ENCODE results near the gene SOS2. TPM values are rescaled to one million over a fixed set of nuclear protein-coding genes. Genes with fewer than 3 reads are reported as not detected.

SOS2 gene
- 9.7 TPM for total RNA-seq

DNA sequence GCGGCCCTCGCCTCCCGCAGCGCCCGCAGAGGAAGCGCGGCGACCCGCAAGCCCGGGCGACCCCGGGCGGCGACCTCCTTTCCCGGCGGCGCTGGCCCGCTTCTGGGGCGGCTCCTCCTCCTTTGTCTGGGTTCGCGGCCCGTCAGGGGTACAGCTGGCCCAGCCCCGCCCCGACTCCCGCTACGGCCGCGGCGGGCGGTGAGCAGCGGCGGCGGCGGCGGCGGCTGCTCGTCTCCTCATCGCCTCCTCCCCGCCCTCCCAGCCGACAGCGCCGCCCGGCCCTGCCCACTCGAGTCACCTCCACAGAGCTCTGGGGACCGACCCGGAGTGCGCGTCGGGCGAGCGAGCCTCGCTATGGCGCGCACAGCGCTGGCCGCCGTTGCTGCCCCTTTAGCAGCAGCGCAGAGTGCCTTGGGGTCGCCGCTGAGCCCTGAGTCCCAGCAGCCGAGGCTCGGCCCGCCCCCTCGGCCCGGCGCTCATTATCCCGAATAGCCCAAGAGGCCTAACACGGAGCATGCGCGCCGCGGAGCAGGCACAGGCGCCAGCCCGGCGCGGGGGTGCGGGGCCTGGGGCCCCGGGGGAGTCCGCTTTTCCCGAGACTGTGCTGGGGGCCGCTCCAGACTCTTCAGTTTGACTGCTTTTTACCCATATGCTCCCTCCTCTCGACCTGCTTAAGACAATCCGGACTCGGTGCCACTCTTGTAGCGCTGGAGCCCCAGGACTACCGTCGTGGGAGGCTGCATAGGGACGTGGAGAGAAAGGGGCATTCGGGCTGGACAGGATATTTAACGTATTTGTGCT, at the start of gene SOS2:
Gene SOS2 (minus strand): TSS at position 104 of the 801 bp plus-strand sequence. CDS start 295 bp downstream, outside the sequence.
- DNase-seq (ENCODE audit: low read depth in 2 of 3, low spot score in 2 of 3): peak; percentile 66 to 90 (median 87)

- DNase-seq (ENCODE audit: low read depth in 2 of 3, low spot score in 2 of 3): no peak
Measured at GRCh38 chr14:50272498-50272897, 41.1 kb upstream of the SOS2 start.

DNA sequence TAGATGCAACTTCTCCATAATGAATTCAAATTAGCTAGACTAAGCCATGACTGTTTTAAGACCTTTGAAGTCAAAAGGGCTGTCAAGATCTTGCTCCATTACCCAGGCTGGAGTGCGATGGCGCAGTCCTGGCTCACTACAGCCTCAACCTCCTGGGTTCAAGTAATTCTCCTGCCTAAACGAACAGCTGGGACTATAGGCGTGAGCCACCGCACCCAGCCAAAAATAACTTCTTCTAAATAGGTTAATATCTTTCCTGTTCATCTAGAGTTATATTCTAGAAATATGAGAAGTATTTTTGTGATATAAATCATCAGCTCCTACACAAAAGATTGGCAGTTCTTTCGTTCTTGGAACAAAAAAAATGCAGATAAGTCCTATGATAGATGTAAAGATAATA, 39.6 kb upstream of the SOS2 start:
- no peak for DNase-seq (ENCODE audit: low read depth in 2 of 3, low spot score in 2 of 3)

GRCh38 chr14:50265029-50265428, 33.7 kb upstream of the SOS2 start:
- DNase-seq (ENCODE audit: low read depth in 2 of 3, low spot score in 2 of 3): no peak

- no peak for DNase-seq (ENCODE audit: low read depth in 2 of 3, low spot score in 2 of 3)
Measured at GRCh38 chr14:50263321-50263720, 31.9 kb upstream of the SOS2 start.

- DNase-seq (ENCODE audit: low read depth in 2 of 3, low spot score in 2 of 3): no peak
Measured at GRCh38 chr14:50262865-50263264, 31.5 kb upstream of the SOS2 start.

- peak in 2 of 3 donors; percentile 42 to 75 for DNase-seq (ENCODE audit: low read depth in 2 of 3, low spot score in 2 of 3)
Measured at GRCh38 chr14:50260511-50260910, 29.1 kb upstream of the SOS2 start.

DNA sequence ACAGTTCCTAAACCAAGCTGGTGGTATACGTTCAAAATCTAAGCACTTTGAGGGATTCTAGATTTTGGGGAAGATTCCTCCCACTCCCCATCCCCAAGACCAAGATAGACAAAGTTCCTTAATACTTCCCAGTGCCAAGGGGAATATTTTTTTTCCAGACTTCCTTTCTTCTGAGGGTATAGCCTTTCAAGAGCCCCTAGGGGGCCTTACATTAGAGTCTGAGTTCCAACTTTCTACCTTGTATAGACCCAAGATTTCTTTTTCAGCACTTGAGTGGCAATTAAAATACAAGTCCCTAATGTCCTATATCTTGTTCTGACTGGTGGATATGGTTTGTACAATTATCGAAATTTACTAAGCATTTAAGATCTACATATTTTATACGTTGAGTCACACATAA, 28.7 kb upstream of the SOS2 start:
- no peak for DNase-seq (ENCODE audit: low read depth in 2 of 3, low spot score in 2 of 3)

DNA sequence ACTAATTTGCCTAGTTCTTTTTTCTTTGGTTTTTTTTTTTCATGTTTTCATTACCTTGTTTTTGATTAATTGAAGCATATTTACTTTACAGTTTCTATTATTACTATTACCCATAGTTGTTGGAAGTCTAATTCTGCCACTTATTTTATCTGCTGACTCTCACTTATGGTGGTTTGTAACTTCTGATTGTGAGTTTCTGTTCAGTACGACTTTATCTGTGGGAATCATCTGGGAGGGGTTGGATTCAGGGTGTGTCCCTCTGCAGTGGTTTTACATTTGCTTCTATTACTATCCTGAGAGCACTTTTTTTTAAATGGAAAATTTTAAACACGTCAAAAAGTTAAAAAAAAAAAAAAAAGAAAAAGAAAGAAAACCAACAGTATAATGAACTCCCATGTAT, 26.4 kb upstream of the SOS2 start:
- peak in 1 of 3 donors; percentile 6 for DNase-seq (ENCODE audit: low read depth in 2 of 3, low spot score in 2 of 3)

DNA sequence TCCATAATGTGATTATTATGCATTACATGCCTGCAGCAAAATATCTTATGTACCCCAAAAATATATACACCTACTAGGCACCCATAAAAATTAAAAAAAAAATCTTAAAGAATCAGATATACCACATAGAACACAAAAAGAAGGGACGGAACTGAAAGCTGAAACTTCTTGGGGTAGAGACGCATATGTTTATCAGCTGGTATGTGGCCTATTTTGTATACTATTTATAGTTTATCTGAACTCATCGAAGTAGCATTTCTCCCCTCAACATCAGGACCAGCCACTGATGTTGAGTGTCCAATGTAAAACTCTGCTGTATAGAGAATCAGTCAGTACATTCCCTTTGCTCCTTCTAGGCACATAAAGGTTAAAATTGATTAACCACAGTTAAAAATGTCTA, 22.9 kb upstream of the SOS2 start:
- DNase-seq (ENCODE audit: low read depth in 2 of 3, low spot score in 2 of 3): no peak

DNA sequence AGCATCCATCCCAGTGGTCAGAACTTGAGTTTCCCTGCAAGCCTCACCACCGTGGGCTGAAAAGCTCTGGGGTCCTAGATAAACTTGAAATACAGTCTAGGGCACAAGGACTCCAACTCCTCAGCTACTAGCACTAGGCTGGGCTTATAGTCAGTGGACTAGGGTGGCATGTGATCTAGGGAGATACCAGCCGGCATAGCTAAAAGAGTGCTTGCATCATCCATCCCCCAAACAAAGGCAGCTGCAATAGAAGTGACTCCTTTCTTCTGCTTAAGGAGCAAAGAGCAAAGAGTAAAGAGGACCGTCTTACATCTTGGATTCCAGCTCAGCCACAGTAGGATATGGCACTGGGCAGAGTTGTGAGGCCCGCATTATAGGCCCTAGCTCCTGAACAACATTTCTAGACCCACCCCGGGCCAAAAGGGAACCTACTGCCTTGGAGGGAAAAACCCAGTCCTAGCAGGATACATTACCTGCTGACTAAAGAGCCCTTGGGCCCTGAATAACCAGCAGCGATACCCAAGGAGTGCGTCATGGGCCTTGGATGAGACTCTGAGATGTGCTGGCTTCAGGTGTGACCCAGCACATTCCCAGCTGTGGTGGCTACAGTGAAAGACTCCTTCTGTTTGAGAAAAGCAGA, 17.9 kb upstream of the SOS2 start:
- no peak for DNase-seq (ENCODE audit: low read depth in 2 of 3, low spot score in 2 of 3)

DNA sequence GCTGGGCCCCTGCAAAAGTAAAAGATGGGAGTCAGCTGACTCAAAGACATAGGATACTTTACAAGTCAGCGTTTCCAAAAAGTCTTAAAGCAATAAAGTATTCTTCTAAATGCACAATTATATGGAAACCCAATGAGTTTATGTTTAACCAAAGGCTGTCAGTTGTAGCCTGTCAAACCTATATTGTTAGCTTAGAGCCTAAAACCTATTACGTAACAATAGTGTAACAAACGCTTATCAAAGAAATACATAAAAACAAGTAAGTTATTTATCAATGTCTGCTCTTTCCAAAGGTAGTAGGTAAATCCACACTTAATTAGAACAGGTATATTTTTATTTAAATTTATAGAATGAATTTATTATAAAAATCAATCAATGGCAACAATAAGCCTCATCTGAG, 15.9 kb upstream of the SOS2 start:
- DNase-seq (ENCODE audit: low read depth in 2 of 3, low spot score in 2 of 3): no peak

DNA sequence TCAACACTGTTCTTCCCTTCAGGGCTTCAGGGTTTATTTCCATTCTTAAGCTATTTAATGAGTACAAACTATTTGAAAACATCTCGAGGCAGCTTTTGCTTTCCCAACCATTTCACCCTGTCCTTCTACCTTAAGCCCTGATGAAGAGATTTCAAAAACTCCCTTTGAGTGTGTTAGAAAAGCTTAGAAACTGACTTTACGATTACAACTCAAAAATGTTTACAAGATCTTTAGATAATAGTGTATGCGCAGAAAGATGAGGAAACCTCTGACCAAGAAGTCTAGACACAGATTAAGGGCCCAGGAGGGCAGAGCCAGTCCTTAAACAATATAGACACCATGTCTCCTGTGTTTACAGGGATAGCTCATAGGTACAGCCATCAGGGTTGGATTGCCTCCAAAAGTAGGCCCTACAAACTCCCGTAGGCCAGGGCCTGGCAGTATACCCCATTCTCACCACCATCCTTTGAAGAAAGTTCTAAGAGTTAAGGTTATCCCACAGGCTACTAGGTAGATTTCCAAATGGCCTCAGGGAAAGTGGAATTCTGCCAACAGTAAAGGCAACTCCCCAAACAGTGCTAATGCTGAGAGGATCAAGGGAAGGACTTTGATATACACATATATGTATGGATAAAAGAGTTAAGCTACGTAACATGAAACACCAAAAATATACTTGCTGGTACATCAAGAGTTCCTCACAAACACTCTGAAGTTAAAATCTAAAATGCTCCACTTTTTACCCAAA, 11.4 kb upstream of the SOS2 start:
- DNase-seq (ENCODE audit: low read depth in 2 of 3, low spot score in 2 of 3): no peak

GRCh38 chr14:50242096-50242495, 10.7 kb upstream of the SOS2 start:
- peak in 1 of 3 donors; percentile 8 for DNase-seq (ENCODE audit: low read depth in 2 of 3, low spot score in 2 of 3)

DNA sequence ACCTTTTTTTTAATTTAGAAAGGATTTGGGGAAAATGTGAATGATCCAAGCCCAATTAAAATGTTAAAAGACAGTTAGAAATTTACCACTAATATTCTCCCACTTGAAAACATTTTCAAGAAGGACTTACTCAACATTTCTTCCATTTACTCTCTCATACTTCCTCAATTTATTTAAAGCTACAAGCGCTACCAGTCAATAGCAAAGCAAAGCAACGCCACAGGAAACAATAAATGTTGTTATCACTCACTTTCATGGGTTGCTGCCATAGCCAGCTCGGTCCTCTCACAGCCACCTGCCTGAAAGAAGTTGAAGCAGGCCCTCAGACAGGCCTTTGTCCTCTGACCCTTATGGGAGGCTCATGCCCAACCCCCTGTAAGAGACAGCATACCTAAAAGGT, 6.0 kb upstream of the SOS2 start:
- peak in 1 of 3 donors; percentile 37 for DNase-seq (ENCODE audit: low read depth in 2 of 3, low spot score in 2 of 3)

DNA sequence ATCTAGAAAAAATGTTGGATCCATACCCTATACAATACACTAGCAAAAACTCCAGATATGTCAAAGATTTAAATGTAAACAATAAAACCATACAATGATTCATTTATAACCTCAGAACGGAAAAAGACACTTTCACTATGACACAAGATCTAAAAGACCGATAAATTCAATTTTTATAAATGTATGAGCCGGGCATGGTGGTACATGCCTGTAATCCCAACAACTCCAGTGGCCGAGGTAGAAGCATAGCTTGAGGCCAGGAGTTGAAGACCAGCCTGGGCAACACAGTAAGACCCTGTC, 2.5 kb upstream of the SOS2 start:
- DNase-seq (ENCODE audit: low read depth in 2 of 3, low spot score in 2 of 3): no peak

DNA sequence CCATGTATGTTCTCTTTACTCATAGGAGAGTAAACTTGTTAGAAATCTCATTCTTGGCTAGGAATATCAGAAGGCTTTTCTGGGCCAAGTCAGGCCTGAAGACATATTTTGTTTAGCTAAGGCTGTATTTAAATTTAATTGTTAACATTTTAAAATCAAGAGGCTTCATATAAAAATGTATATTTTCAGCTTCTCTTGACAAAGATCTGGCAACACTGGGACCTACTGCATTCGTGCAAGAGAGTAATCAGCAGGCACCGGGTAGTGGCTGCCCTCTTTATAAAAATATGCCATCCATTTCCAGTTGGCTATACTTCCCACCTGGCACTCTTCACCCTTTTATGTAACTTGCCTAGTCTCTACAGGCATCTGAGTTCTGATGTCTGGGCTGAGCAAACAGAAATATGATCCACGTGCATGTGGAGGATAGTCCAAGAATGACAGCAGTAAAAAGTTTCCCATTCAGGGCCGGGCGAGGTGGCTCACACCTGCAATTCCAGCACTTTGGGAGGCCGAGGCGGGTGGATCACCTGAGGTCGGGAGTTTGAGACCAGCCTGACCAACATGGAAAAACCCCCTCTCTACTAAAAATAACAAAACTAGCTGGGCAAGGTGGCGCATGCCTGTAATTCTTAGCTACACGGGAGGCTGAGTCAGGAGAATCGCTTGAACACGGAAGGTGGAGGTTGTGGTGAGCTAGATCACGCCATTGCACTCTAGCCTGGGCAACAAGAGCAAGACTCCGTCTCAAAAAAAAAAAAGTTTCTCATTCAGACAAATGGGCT, 2.0 kb upstream of the SOS2 start:
- no peak for DNase-seq (ENCODE audit: low read depth in 2 of 3, low spot score in 2 of 3)

DNA sequence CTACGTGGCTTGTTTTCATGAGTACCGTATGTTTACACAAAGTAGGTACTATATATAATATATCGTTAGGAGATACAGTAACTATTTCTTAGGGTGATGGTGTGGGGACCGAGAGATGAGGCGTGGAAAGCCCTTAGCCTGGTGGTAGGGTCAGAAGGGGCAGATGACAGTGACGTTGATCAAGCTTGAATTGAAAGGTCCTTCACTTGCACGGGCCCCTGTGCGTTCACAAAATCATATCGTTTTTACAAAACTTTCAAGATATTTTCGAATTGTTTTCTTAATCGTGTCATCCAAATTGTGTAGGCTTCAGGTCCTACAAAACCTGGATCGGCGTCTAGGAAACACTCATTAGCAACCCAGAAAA, 881 bp upstream of the SOS2 start:
- DNase-seq (ENCODE audit: low read depth in 2 of 3, low spot score in 2 of 3): no peak

- peak in 2 of 3 donors; percentile 51 to 70 for DNase-seq (ENCODE audit: low read depth in 2 of 3, low spot score in 2 of 3)
Measured at GRCh38 chr14:50230701-50231474, 490 bp downstream of the SOS2 start.

GRCh38 chr14:50230401-50230700, 1.0 kb downstream of the SOS2 start:
- DNase-seq (ENCODE audit: low read depth in 2 of 3, low spot score in 2 of 3): no peak
